Kidney (tissue), 14 donors: ENCODE measurements around the gene MIOX. TPM values are rescaled to one million over a fixed set of nuclear protein-coding genes. Genes with fewer than 3 reads are reported as not detected.

ENCODE experiments used
- DNase-seq, 5 donors: peaks; one replicate each; pipeline ENCODE4 v3.0.0-alpha.2; 2013 to 2020
- FAIRE-seq: peaks from 2 replicates; lab custom pipeline; 2012; peaks lifted over from hg19 to GRCh38; lab: Jason Lieb, UNC
- H3K27ac ChIP-seq, 2 donors: one replicate each; pipeline ENCODE4 v1.7.0; 2013; ENCODE audit warnings: low read depth in 2 of 2, low read length in 2 of 2, inconsistent platforms in 1 of 2
- H3K27me3 ChIP-seq: one replicate; pipeline ENCODE4 v1.7.1; 2013; ENCODE audit warnings: low read length, inconsistent platforms; ENCODE audit not compliant: control insufficient read depth, insufficient read depth
- H3K36me3 ChIP-seq, 3 donors: one replicate each; pipeline versions ENCODE4 v1.7.0 to v1.7.1; 2013; ENCODE audit warnings: low read length in 3 of 3, control low read depth in 1 of 3, inconsistent platforms in 1 of 3; ENCODE audit not compliant: insufficient read depth in 3 of 3, control insufficient read depth in 2 of 3
- H3K4me1 ChIP-seq, 3 donors: one replicate each; pipeline versions ENCODE4 v1.7.0 to v1.7.1; 2013; ENCODE audit warnings: low read length in 3 of 3, inconsistent platforms in 1 of 3, low read depth in 1 of 3; ENCODE audit not compliant: control insufficient read depth in 2 of 3, insufficient read depth in 2 of 3
- H3K4me3 ChIP-seq, 3 donors: one replicate each; pipeline versions ENCODE4 v1.7.0 to v1.8.1; 2013; ENCODE audit warnings: low read length in 3 of 3, control low read depth in 1 of 3, inconsistent platforms in 1 of 3
- H3K9ac ChIP-seq, 3 donors: one replicate each; pipeline versions ENCODE4 v1.7.0 to v1.7.1; 2013; ENCODE audit warnings: low read length in 3 of 3, control low read depth in 1 of 3, inconsistent platforms in 1 of 3
- H3K9me3 ChIP-seq, 3 donors: one replicate each; pipeline versions ENCODE4 v1.7.0 to v1.7.1; 2013; ENCODE audit warnings: low read length in 3 of 3, control low read depth in 1 of 3, inconsistent platforms in 1 of 3; ENCODE audit not compliant: control insufficient read depth in 2 of 3, insufficient read depth in 1 of 3
- intact Hi-C: fragments of 100-400 bp; cut with DNase I; formaldehyde crosslinking; loops from one replicate; pipeline ENCODE4 v1.11.1; 2022
- polyA plus RNA-seq: library from polyadenylated mRNA; stranded (reverse); fragments of 350-450 nt; fragmentation: Illumina TruSeq; extraction: RNeasy Lipid Tissue Mini Kit (QIAGEN cat#74804); gene quantifications from one replicate; pipeline ENCODE4 v1.2.3, GENCODE V29; 2014; ENCODE audit warnings: low read depth, low replicate concordance; ENCODE audit not compliant: insufficient read depth
- total RNA-seq: library from RNA; stranded (reverse); fragmentation: NEBNext Ultra II Directional; extraction: Animal tissue kit (Norgen Biotek cat#: 25700); gene quantifications from one replicate; pipeline ENCODE4 v1.2.1, GENCODE V29; 2021
- TF ChIP-seq, protein P1 (sequence below): IDR thresholded peaks from 3 replicates; pipeline ENCODE4 v1.5.1; 2012; ENCODE audit warnings: mild to moderate bottlenecking, moderate library complexity, borderline replicate concordance; ENCODE audit not compliant: insufficient read depth; ENCODE audit errors: extremely low read depth
- donor health status: control.
- donor health status: control.
- donor health status: control.
- donor health status: control.
- donor health status: control.
- donor health status: DM: yes; HTN: yes; CAD: no.
- donor health status: Normal renal cell carcinoma (clear cell type).

Gene MIOX
- total and polyA plus RNA-seq, 2 donors from 2014 or later: 3.5 to 455 TPM

DNA sequence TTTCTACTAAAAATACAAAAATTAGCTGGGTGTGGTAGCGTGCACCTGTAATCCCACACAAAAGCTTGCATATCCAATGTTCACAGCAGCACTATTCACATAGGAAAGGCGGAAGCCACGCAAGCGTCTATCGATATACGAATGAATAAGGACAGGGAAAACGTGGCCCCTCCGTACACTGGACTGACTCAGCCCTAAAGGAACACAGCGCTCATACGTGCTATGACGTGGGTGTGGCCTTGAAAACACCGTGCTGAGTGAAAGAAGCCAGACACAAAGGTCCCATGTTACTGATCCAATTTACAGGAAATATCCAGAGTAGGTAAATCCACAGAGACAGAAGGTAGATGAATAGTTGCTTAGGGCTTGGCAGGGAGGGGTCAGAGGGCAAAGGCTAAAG is 13.8 kb downstream of the MIOX start:
- Histone ChIP-seq H3K36me3 (peaks cover 0 to 3% (median 0%) of the 10 kb centered on the region in 3 donors), H3K27ac (no peak overlapping the region), H3K4me3 (no peak overlapping the region), H3K4me1 (no peaks in the 10 kb centered on the region), H3K27me3 (no peaks in the 10 kb centered on the region), H3K9ac (no peak overlapping the region), H3K9me3 (no peaks in the 10 kb centered on the region)
- DNase-seq (no peak), FAIRE-seq (no peak)
- intact Hi-C loops: no loop called here
- TF ChIP-seq, protein P1, sequence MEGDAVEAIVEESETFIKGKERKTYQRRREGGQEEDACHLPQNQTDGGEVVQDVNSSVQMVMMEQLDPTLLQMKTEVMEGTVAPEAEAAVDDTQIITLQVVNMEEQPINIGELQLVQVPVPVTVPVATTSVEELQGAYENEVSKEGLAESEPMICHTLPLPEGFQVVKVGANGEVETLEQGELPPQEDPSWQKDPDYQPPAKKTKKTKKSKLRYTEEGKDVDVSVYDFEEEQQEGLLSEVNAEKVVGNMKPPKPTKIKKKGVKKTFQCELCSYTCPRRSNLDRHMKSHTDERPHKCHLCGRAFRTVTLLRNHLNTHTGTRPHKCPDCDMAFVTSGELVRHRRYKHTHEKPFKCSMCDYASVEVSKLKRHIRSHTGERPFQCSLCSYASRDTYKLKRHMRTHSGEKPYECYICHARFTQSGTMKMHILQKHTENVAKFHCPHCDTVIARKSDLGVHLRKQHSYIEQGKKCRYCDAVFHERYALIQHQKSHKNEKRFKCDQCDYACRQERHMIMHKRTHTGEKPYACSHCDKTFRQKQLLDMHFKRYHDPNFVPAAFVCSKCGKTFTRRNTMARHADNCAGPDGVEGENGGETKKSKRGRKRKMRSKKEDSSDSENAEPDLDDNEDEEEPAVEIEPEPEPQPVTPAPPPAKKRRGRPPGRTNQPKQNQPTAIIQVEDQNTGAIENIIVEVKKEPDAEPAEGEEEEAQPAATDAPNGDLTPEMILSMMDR: no peak

DNA sequence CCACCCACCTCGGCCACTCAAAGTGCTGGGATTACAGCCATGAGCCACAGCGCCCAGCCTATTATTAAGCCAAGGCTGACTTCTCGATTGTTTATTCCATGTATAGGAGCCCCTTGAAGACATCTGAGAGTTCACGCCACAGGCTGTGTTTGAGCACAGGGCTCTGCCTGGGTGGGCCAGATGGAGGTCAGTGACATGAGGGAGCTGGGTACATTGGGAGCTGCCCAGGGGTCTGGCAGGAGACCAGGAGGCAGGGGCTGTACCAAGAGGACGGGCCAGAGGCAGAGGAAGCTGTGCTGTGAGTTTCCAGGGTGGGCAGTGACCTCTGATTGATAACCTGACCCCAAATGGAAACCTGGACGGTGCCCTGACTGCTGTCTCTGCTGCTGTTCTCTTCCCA is 15.4 kb downstream of the MIOX start:
- no peaks in the 10 kb centered on the region for H3K9me3 ChIP-seq
- H3K4me1 ChIP-seq: peaks cover 0 to 6% (median 5%) of the 10 kb centered on the region in 3 donors
- intact Hi-C loops: no loop called here
- H3K36me3 ChIP-seq: peaks cover 0 to 6% (median 0%) of the 10 kb centered on the region in 3 donors
- TF ChIP-seq, protein P1: no peak
- H3K9ac ChIP-seq: no peak overlapping the region
- no peak for DNase-seq
- no peak for FAIRE-seq
- H3K27ac ChIP-seq: no peak overlapping the region
- no peak overlapping the region for H3K4me3 ChIP-seq
- no peaks in the 10 kb centered on the region for H3K27me3 ChIP-seq

DNA sequence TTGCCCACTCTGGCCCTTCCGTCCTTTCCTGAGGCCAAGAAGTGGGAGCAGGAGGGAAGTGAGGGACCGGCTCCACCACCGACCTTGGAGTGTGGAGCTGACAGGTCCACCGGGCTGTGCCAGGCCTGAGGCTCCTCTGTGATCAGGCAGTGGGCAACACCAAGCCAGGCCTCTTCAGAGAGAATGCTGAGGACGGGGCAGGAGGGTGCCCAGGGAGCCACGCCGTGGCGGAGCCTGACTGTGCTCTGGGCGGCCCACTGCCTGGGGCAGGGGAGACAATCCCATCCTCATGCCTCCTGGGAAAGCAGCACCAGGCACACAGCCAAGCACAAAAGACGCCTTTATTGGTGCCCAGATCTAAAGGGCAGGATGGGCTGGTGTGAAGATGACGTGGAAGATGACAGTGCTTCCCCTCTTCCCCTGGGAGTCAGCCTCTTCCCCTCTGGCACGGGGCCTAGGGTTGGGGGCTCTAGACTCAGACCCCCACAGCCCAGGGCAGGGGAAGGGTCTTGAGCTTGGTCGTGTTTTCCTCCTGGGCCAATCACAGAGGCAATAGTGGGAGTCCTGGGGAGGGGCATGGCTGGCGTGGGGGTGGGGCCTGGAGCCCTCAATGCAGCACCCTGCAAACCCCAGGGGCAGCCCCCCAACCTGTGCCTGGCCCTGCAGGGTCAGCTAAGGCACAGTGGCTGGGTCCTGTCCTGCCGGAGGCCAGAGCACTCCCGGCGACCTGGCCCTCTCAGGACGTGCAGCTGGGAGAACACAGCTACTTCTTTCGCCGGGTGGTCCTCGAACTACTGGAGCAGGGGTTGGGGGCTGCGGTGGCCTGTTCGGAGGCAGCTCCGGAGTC is 16.2 kb downstream of the MIOX start:
- Histone ChIP-seq H3K27me3 (no peaks in the 10 kb centered on the region), H3K9me3 (no peaks in the 10 kb centered on the region), H3K36me3 (peaks cover 0 to 6% (median 0%) of the 10 kb centered on the region in 3 donors), H3K4me1 (peaks cover 0 to 6% (median 5%) of the 10 kb centered on the region in 3 donors), H3K9ac (no peak overlapping the region), H3K4me3 (no peak overlapping the region), H3K27ac (no peak overlapping the region)
- intact Hi-C loops: no loop called here
- DNase-seq (peak in 1 of 5 donors; percentile 73), FAIRE-seq (no peak)
- TF ChIP-seq, protein P1: no peak
